Upper lobe of left lung (tissue), 6 donors: Measurements from ENCODE around the gene NDUFAF8. TPM values are rescaled to one million over a fixed set of nuclear protein-coding genes. Genes with fewer than 3 reads are reported as not detected.

Experiments used
- ATAC-seq, 2 donors: fragments of 200-7000 bp; cut with Tn5 transposase; one replicate each; pipeline ENCODE4 v1.9.1; 2022; ENCODE audit warnings: mild to moderate bottlenecking in 2 of 2, moderate library complexity in 2 of 2; ENCODE audit not compliant: low FRiP score in 2 of 2
- DNase-seq, 2 donors: peaks; one replicate each; pipeline ENCODE4 v3.0.0-alpha.2; 2019 to 2020
- H3K27ac ChIP-seq, 4 donors: fragments of 200-600 bp; sonication (generic); one replicate each; pipeline ENCODE4 v1.5.1; 2016 to 2019
- H3K27me3 ChIP-seq, 4 donors: fragments of 200-600 bp; sonication (generic); one replicate each; pipeline ENCODE4 v1.5.1; 2017 to 2019
- H3K36me3 ChIP-seq, 4 donors: fragments of 200-600 bp; sonication (generic); one replicate each; pipeline ENCODE4 v1.5.1; 2016 to 2019
- H3K4me1 ChIP-seq, 4 donors: fragments of 200-600 bp; sonication (generic); one replicate each; pipeline ENCODE4 v1.5.1; 2018 to 2019
- H3K4me3 ChIP-seq, 4 donors: fragments of 200-600 bp; sonication (generic); one replicate each; pipeline ENCODE4 v1.5.1; 2017 to 2019; ENCODE audit warnings: mild to moderate bottlenecking in 2 of 4, moderate library complexity in 1 of 4
- H3K9me3 ChIP-seq, 4 donors: fragments of 200-600 bp; sonication (generic); one replicate each; pipeline ENCODE4 v1.5.1; 2018 to 2019
- CTCF ChIP-seq, 6 experiments: fragments of 450-650 bp in 4 of 6; fragments of 200-600 bp in 2 of 6; sonication (generic) in 2 of 6; IDR thresholded peaks; one replicate each; pipeline ENCODE4 v1.5.1; 2016 to 2019; ENCODE audit warnings: antibody characterized with exemption in 6 of 6
- EP300 ChIP-seq, 4 donors: sonication (generic); formaldehyde crosslinking; IDR thresholded peaks; one replicate each; pipeline ENCODE4 v1.5.1; 2017; ENCODE audit warnings: antibody characterized with exemption in 4 of 4, control low read depth in 2 of 4
- POLR2A ChIP-seq, 4 donors: fragments of 450-650 bp; IDR thresholded peaks; one replicate each; pipeline ENCODE4 v1.5.1; 2016 to 2017; ENCODE audit warnings: antibody characterized with exemption in 4 of 4, mild to moderate bottlenecking in 2 of 4
- POLR2AphosphoS5 ChIP-seq, 2 donors: sonication (generic); formaldehyde crosslinking; IDR thresholded peaks; one replicate each; pipeline ENCODE4 v1.5.1; 2017; ENCODE audit warnings: antibody characterized with exemption in 2 of 2
- WGBS, 2 donors: methylation state at CpG; one replicate each; pipeline ENCODE4 v1.1.5; 2017 to 2018; 5-methylcytosine and 5-hydroxymethylcytosine counted together
- total RNA-seq, 6 donors: library from RNA; depleted of rRNA in 4 of 6; stranded (reverse); fragments of >200 nt in 4 of 6; gene quantifications; one replicate each; pipeline versions ENCODE4 v1.1.0 to v1.2.1, GENCODE V29; 2016 to 2021
- donor health status: DM: no; HTN: no; CAD: no; lungs with moderate emphysema.
- donor health status: DM: no; HTN: yes; CAD: no; lungs with severe emphysema.

The NDUFAF8 gene
- total RNA-seq, 6 donors from 2014 or later: 19.6 to 38.1 (median 33.6) TPM

DNA sequence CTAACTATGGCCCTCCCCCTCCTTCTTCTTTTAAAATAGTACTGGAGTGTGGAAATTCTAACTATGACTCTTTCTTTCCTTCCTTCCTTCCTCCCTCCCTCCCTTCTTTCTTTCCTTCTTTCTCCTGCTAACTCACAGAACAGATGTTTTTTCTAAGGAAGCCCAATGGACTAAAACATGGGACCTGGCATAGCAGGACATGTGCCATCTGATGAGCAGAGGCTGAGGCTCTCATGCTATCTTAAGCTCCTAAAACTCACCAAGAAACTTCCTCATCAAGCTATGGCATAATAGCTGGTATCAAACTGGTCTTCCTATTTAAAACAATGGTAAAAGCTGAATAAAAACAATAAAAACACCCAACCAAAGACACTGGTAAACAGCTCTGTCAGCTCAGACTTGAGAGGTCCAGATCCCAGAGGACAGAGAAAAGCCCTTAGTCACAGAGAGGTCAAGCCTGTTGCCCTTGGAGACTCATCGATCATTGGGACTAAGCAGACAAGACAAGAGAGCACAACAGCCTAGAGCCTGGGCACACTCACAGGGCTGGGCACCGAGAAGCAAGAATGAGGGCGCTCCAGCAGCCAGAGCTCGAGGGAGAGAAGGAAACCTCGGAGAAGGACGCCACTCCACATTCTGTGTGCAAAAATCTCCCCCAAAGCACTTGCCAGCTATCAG is 28.4 kb downstream of the NDUFAF8 start:
- DNase-seq: no peak
- H3K4me1 ChIP-seq: peaks cover 0 to 6% (median 0%) of the 10 kb centered on the region in 4 donors
- no peaks in the 10 kb centered on the region for H3K9me3 ChIP-seq
- 87 to 91% methylated on average over 6 of the region's 6 CpGs for WGBS, 2 donors
- no peak overlapping the region for H3K27ac ChIP-seq
- no peak for ATAC-seq
- H3K27me3 ChIP-seq: no peaks in the 10 kb centered on the region
- H3K4me3 ChIP-seq: no peak overlapping the region
- H3K36me3 ChIP-seq: peaks cover 21 to 80% (median 67%) of the 10 kb centered on the region in 4 donors
- TF ChIP-seq CTCF (IDR thresholded peaks at IDR 0.05): no peak
- no peak for TF ChIP-seq EP300 (IDR thresholded peaks at IDR 0.05)
- TF ChIP-seq POLR2AphosphoS5 (IDR thresholded peaks at IDR 0.05): no peak
- TF ChIP-seq POLR2A (IDR thresholded peaks at IDR 0.05): no peak

DNA sequence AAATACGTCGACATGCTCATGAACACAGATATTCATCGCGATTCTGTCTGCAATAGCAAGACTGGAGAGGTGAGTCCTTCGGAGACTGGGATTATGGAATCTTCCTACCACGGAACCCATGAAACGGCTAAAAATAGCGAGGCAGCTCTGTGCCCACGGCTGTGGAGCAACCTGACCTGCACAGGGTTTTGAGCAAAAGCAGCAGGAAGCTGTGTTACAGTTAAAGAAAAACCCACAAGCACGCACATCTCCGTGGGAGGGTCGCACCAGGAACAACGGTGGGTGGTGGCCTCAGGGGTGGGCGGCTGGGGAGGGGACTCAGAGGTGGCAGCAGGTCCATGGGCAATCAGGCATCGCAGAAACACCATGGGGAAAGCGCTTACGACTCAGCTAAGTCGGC is 31.2 kb downstream of the NDUFAF8 start:
- peaks cover 7 to 80% (median 64%) of the 10 kb centered on the region in 4 donors for H3K36me3 ChIP-seq
- TF ChIP-seq CTCF (IDR thresholded peaks at IDR 0.05): no peak
- no peak for TF ChIP-seq POLR2AphosphoS5 (IDR thresholded peaks at IDR 0.05)
- no peak for TF ChIP-seq POLR2A (IDR thresholded peaks at IDR 0.05)
- TF ChIP-seq EP300 (IDR thresholded peaks at IDR 0.05): no peak
- no peak overlapping the region for H3K4me3 ChIP-seq
- DNase-seq (no peak), ATAC-seq (peak in 1 of 2 donors; percentile 5)
- no peak overlapping the region for H3K27ac ChIP-seq
- H3K4me1 ChIP-seq: peaks cover 0 to 14% (median 3%) of the 10 kb centered on the region in 4 donors
- no peaks in the 10 kb centered on the region for H3K27me3 ChIP-seq
- 83 to 93% methylated on average over 18 of the region's 18 CpGs for WGBS, 2 donors
- H3K9me3 ChIP-seq: no peaks in the 10 kb centered on the region

GRCh38 chr17:81271226-81271625 is 32.1 kb downstream of the NDUFAF8 start:
- TF ChIP-seq CTCF (IDR thresholded peaks at IDR 0.05): no peak
- no peak for TF ChIP-seq EP300 (IDR thresholded peaks at IDR 0.05)
- no peak for TF ChIP-seq POLR2AphosphoS5 (IDR thresholded peaks at IDR 0.05)
- no peak for TF ChIP-seq POLR2A (IDR thresholded peaks at IDR 0.05)
- Histone ChIP-seq H3K9me3 (no peaks in the 10 kb centered on the region), H3K4me3 (no peak overlapping the region), H3K36me3 (peaks cover 0 to 79% (median 63%) of the 10 kb centered on the region in 4 donors), H3K27ac (no peak overlapping the region), H3K4me1 (peaks cover 0 to 14% (median 3%) of the 10 kb centered on the region in 4 donors), H3K27me3 (no peaks in the 10 kb centered on the region)
- WGBS, 2 donors: 97% methylated on average over 6 to 12 of the region's 12 CpGs
- ATAC-seq (peak in 1 of 2 donors; percentile 34), DNase-seq (no peak)

- Histone ChIP-seq H3K36me3 (peaks cover 0 to 82% (median 65%) of the 10 kb centered on the region in 4 donors), H3K4me3 (no peak overlapping the region), H3K4me1 (peaks cover 11 to 25% (median 15%) of the 10 kb centered on the region in 4 donors), H3K27me3 (no peaks in the 10 kb centered on the region), H3K27ac (peak overlapping the region in 2 of 4 donors; percentile 52 to 68), H3K9me3 (no peaks in the 10 kb centered on the region)
- ATAC-seq (no peak), DNase-seq (peak; percentile 79 to 85)
- TF ChIP-seq POLR2AphosphoS5 (IDR thresholded peaks at IDR 0.05) (no peak), POLR2A (IDR thresholded peaks at IDR 0.05) (no peak), CTCF (IDR thresholded peaks at IDR 0.05) (no peak), EP300 (IDR thresholded peaks at IDR 0.05) (no peak)
- WGBS, 2 donors: 60 to 70% methylated on average over 12 of the region's 12 CpGs
Observed at GRCh38 chr17:81272616-81273015, 33.5 kb downstream of the NDUFAF8 start.
